Activated T-cell treated with anti-CD3 and anti-CD28 coated beads for 1 hour (primary cell): ENCODE data around the gene ENTPD1.
"Not testable (repeated sequence)": the region's sequence is repeated elsewhere in the genome, so short reads cannot be mapped to it uniquely, and the experiment has no call there.

Experiments
- DNase-seq: peaks from one replicate; pipeline ENCODE4 v3.0.0-alpha.2; 2020; ENCODE audit warnings: low read depth

ENTPD1 gene

DNA sequence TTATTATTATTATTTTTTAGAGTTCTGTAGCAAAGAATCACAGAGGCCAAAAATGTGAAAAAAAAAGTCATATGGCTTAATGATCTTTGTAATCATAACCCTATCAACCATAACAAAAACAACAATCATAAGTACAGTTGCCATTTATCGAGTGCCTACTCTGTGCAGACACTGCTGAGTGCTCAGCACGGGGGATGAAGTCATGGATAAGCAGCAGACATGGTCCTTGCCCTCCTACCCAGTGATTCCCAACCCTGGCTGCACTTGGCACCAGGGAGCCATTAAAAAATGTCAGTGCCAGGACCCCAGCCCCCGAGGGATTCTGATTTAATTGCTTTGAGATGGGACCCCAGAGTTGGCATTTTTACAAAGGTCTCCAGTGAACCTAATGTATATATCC lies 38.2 kb downstream of the ENTPD1 start:
- DNase-seq = no peak

DNA sequence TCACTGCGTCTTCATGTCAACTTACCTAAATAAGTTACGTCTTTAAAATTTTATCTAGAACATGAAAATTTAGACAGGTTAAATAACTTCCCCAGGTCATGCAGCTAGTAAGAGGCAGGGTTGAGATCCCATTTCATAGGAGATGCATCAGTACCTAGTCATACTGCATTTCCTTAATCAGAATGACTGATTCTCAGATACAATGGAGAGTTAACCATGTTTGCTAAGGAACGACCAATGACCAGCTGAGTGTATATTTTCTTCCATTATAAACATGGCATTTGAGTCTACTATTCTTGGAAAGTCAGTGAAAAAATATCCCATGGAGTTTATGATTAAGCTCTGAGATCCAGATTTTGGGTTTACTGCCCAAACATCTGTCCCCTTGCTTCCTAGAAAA lies 39.6 kb downstream of the ENTPD1 start:
- DNase-seq = no peak

DNA sequence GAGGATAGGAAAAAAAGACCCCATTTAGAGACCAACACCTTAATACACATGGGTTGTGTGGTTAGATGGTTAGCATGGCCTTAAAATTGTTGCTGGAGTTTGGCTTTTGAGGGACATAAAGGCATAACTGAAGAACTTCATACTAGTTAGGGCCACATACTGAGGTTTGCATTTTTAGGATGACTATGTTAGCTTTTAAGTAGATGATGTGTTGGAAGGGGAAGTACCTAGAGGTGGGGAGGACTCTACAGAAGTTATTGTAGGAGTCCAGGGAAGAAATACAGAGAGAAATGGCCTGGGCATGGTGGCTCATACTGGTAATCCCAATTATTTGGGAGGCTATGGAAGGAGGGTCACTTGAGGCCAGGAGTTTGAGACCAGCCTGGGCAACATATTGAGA lies 40.5 kb downstream of the ENTPD1 start:
- DNase-seq = no peak

DNA sequence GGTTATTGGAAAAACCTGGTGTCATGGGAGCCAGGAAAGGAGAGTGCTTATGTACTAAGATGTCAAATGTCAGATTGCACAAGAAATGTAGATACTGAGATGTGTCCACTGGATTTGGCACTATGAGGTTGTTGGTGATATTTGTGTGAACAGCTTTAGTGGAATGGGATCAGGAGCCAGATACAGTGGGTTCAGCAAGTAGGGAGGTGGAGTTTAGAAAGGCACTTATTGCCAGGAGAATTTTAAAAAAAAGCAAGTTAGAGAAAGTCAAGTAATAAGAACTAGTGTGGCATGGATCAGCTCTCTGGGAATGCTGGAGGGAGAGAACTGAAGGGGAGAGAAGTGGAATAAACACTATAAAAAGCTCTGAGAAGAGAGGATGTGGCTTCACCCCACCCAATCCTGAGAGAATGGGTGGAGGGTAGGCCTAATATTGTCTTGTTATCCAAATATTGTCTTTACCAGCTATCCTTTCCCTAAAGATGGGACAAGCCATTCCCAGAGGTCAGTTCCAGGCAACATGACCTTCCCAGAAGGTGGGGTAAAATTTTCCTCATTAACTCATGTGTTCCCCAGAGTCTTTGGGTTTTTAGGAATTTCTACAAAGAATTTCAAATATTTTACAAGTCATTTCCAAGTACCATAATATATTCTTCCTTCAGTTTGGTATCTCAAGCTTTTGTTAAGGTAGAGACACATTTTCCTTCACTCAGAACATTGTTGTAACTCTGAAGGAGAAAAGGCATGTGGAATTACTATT lies 42.3 kb downstream of the ENTPD1 start:
- no peak for DNase-seq

DNA sequence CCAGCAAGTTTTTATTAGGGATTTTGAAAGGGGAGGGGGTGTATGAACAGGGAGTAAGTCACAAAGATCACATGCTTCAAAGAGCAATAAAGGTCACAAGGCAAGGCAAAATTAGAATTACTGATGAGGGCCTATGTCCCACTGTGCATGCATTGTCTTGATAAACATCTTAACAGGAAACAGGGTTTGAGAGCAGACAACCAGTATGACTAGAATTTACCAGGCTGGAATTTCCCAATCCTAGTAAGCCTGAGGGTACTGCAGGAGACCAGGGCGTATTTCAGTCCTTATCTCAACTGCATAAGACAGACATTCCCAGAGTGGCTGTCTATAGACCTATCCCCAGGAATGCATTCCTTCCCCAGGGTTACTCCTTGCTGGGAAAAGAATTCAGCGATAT lies 44.3 kb downstream of the ENTPD1 start:
- not testable (repeated sequence) for DNase-seq

DNA sequence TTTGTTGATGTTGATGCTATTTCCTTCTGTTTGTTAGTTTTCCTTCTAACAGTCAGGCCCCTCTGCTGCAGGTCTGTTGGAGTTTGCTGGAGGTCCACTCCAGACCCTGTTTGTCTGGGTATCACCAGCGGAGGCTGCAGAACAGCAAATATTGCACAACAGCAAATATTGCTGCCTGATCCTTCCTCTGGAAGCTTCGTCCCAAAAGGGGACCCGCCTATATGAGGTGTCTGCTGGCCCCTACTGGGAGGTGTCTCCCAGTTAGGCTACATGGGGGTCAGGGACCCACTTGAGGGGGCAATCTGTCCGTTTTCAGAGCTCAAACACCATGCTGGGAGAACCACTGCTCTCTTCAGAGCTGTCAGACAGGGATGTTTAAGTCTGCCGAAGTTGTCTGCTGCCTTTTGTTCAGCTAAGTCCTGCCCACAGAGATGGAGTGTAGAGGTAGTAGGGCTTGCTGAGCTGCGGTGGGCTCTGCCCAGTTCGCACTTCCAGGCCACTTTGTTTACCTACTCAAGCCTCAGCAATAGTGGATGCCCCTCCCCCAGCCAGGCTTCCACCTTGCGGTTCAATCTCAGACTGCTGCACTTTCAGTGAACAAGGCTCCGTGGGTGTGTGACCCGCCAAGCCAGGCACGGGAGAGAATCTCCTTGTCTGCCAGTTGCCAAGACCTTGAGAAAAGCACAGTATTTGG lies 50.9 kb downstream of the ENTPD1 start:
- DNase-seq = not testable (repeated sequence)

DNA sequence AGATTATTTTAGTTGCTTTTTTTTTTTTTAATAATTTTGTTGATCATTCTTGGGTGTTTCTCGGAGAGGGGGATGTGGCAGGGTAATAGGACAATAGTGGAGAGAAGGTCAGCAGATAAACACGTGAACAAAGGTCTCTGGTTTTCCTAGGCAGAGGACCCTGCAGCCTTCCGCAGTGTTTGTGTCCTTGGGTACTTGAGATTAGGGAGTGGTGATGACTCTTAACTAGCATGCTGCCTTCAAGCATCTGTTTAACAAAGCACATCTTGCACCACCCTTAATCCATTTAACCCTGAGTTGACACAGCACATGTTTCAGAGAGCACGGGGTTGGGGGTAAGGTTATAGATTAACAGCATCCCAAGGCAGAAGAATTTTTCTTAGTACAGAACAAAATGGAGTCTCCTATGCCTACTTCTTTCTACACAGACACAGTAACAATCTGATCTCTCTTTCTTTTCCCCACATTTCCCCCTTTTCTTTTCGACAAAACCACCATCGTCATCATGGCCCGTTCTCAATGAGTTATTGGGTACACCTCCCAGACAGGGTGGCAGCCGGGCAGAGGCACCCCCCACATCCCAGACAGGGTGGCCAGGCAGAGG lies 52.8 kb downstream of the ENTPD1 start:
- DNase-seq = not testable (repeated sequence)

DNA sequence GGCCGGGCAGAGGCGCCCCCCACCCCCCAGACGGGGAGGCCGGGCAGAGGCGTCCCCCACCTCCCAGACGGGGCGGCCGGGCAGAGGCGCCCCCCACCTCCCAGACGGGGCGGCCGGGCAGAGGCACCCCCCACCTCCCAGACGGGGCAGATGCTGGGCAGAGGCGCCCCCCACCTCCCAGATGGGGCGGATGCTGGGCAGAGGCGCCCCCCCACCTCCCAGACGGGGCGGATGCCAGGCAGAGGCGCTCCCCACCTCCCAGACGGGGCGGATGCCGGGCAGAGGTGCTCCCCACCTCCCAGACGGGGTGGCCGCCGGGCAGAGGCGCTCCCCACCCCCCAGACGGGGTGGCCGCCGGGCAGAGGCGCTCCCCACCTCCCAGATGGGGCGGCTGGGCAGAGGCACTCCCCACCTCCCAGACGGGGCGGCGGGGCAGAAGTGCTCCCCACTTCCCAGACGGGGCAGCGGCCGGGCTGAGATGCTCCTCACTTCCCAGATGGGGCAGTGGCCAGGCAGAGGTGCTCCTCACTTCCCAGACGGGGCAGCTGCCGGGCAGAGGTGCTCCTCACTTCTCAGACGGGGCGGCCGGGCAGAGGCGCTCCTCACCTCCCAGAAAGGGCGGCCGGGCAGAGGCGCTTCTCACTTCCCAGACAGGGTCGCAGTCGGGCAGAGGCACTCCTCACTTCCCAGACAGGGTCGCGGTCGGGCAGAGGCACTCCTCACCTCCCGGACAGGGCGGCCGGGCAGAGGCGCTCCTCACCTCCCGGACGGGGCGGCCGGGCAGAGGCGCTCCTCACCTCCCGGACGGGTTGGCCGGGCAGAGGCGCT lies 53.6 kb downstream of the ENTPD1 start:
- no peak for DNase-seq

DNA sequence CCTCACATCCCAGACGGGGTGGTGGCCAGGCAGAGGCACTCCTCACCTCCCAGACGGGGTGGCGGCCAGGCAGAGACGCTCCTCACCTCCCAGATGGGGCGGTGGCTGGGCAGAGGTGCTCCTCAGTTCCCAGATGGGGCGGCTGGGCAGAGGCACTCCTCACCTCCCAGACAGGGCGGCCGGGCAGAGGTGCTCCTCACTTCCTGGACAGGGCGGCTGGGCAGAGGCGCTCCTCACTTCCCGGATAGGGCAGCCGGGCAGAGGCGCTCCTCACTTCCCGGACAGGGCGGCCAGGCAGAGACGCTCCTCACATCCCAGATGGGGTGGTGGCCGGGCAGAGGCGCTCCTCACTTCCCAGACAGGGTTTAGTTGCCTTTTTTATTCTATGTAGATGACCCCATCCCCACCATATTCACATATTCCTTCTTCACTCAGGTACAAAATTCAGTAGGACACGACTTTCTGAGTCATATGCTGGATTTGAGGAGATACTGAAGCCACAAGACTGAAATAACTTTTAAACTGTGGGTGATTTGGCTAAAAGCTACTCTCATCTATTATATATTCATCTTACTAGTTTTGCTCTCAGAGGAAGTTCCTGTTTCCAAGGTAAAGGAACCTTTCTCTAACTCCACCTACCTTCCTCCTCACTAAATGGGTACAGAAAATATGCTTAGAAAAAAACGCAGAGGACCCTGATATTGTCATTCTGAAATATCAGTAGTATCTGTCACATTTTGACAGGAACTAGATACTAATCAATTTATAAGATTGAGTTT lies 54.4 kb downstream of the ENTPD1 start:
- no peak for DNase-seq

DNA sequence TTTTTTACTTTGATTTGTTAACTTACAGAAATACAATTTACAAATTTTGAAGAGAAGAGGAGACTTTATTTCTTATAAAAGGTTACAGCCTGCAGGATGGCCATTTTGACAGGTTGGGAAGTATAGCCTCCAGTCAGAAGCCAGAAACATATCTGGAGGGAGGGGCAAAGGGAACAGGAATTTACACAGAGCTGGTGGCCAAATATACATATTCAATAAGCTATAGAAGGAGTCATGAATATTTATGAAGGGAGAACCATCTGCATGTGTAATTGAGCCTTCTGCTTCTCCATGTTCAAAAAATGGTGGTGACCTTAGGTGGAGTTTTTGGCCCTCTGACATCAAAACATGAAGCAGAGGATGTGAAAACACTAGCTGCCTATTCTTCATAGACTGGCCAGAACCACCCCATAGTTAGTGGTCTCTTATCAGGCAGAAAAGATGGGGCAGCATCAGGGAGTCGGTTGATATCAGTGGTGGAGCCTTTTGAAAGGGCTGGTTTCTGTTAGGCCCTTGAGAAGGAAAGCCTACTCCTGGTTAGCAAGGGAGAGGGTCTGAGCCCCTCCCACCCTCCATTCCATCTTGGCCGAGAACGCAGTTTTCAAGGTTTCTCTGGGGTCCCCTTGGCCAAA lies 57.2 kb downstream of the ENTPD1 start:
- no peak for DNase-seq

DNA sequence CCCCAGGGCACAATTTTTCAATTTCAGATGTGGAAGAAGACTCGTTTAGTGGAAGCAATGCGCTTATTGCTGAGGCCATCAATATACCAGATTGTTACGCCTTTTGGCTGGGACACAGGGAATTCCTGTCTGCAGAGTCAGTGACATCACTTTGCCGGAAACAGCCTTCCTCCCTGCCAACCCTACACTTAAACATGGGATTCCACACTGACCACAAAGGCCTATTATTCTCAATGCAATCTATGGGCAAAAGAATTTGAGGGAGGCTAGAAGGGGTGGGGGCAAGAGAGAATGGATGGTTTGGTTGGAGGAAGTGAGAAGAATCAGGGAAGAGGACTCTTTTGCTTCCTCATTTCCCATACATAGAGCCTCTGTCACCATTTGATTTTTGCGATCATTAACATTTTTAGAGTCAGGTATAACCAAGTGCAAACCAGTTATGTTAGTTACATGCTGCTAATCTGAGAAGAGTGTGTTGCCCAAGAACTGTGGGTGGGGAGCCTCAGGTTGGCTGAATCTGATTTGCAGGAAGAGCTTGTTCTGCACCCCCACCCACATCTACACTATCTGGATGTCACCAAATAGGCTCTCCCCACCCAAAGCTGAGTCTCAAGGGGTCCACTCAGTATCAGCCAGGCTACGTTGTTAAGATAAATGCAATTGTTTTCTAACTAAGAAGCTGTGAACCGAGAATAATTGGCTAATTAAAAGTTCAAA lies 58.2 kb downstream of the ENTPD1 start:
- DNase-seq = no peak

DNA sequence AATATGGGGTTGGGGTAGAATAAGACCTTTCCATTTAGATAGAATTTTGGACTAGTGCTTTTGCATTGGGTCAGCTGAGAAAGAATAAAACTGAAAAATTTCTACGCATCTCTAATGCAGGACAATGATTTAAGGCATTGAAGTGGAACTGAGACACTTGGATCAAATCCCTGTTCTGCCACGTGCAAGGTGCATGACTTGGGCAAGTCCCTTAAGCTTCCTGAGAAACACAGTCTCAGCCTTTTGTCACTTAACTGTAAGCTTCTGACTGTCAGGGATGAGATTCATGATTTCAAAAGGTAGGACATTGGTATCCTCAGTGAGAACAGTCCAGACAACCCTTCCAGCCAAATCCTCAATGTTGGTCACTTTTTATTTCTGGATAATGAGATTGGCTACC lies 59.2 kb downstream of the ENTPD1 start:
- DNase-seq = no peak

DNA sequence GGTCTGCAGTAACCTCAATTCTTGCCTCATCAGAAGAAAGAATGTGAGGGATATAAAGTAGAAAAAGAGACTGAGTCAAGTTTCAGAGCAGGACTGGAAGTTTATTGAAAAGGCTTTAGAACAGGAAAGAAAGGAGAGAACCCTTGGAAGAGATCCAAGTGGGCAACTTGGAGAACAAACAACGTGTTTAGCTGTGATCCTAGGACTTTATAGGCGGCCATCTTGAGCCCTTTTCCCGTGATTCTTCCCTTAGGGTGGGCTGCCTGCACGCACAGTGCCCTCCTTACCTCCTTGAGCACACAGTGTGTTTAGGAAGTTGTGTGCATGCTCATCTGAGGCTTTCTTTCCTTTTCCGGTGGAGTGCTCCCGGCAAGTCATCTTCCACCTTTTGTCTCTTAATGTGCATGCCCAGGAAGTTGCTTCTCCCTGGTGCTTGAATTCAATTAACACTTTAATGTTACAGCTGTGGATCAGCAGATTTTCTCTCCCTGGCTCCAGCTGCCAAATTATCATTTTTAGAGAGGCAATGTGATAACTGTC lies 59.8 kb downstream of the ENTPD1 start:
- no peak for DNase-seq

DNA sequence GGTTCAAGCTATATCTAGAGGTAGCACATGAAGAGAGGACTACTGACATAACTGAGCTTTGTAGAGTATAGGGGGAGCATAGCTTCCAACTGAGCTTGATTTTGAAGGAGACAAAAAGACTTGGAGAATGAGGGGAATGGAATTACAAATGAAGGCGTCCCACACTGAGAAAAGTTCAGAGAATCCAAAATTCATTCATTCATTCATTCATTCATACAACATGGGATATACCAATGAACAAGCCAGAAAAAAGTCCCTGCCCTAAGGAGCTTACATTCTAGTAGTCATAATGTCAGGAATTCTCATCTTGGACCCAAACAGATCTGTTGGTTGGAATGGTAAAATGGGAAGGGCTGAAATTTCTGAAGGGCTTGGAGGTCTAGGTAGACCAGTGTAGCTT lies 62.0 kb downstream of the ENTPD1 start:
- no peak for DNase-seq

DNA sequence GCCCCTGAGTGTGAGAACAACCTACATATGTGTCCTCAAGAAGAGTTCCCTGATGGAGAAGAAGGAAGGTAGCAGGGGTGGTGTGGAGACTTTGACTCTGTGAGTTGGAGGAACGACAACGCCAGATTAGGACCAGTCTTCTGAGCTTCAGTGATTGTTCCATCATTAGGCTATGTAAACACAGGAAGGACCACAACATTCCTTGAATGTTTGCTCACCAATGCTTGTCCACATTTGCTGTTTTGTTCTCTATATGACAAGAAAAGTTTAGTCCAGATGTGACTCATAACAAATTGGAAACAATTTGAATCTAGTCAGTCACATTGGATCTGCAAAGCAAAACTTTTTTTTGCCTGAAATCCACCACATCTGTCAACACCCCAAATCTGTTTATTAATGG lies 62.7 kb downstream of the ENTPD1 start:
- no peak for DNase-seq

DNA sequence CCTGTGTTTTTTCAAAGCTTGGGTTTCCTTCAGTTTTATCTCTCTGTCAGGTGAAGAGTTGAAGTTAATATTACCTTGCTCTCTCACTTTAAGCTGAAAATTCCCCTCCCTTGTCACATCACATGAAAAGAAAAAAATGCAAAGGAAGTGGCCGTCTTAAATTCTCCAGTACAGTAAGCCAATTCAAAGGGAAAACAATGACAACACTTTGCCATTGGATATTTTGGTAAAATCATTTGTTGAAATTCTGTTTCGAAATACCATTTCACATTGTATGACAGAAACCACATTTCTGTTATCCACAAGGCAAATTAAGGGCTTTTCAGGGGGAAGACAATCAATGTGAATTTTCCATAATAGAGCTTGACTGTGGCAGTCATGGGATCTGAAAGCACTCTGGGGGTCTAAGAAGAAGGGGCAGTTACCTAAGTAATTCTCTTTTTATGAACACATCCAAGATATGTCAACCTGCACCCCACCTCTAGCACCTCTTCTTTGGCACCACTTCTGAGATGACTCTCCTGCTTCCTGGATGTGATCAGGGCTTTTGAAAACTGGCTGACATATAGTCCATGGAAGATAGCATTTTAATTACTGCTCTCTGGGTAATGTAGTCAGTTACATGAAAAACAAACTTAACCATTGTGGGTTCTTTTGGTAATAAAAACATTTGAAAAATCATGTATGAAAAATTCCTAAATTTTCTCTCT lies 63.8 kb downstream of the ENTPD1 start:
- DNase-seq = no peak

DNA sequence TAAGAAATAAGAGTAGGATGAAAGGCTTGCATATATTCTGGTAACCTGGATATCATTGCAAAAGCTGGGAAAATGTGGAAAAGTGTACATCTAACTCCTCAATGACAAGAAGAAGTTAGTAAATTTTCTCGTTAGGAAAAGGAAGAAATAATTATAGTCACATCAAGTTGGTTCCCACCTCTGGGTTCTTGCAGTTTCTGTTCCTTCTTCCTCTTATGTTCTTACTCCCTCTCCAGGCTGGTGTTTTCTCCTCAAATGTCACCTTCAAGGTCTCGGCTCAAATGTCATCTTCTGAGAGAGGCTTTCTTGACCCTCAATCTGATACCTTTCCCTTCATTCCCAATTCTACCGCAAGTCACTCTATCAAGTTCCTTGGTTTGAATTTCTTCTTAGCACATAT lies 64.4 kb downstream of the ENTPD1 start:
- no peak for DNase-seq

DNA sequence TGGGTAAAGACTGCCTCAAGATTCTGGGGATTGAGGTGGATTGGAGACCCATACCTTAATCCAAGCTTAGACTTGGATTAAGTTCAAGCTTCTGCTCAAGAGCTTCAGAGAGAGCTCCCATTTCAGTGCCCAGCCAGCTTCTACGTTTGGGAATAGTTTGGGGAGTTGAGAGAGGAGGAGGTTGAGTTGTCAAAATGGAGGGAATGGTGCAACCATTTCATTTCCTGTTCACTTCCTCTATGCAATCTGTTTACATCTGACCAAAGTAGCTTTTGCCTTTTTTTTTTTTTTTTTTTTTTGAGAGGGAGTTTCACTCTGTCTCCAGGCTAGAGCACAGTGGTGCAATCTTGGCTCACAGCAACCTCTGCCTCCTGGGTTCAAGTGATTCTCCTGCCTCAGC lies 65.8 kb downstream of the ENTPD1 start:
- DNase-seq = no peak

DNA sequence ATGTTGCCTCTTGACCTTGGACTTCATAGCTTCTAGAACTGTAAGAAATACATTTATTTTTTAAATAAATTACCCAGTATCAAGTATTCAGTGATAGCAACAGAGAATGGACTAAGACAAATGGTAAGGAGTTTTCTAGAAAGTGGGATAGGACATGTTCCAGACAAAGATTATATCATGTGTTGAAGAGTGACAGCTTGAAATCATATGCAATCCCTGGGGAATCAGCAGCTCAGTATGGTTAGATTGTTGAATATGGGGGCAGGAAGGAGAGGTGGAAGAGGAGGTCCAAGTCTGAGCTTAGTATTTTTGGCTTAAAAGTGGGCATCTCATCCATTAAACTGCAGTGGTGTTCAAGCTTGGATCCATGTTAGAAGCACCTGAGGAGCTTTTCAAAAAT lies 74.1 kb downstream of the ENTPD1 start:
- DNase-seq = no peak

DNA sequence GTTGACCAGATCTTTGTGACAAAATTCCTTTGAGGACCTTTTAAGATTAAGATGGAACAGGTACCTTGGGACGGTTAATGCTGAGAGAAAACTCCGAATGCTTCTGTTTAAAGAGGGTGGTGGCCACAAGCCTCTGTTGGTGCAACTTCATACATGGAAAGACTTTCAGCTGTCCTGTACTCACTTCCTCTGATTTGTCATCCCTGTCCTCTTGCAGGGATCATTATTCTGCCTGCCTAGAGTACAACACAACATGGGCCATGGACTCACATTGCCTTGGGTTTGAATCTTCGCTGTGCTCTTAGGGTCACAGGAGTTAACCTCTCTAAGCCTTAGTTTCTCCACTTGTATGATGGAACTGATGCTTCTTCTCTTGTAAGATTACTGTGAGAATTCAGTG lies 75.1 kb downstream of the ENTPD1 start:
- DNase-seq = no peak
